GM21526 (cell line): ENCODE data around the gene S100A11.

Experiments used
- ATAC-seq: cut with Tn5 transposase; IDR thresholded peaks from one replicate; pipeline ENCODE4 v1.9.1; 2021; ENCODE audit warnings: moderate library complexity; ENCODE audit not compliant: unreplicated experiment, low FRiP score

Gene S100A11

DNA sequence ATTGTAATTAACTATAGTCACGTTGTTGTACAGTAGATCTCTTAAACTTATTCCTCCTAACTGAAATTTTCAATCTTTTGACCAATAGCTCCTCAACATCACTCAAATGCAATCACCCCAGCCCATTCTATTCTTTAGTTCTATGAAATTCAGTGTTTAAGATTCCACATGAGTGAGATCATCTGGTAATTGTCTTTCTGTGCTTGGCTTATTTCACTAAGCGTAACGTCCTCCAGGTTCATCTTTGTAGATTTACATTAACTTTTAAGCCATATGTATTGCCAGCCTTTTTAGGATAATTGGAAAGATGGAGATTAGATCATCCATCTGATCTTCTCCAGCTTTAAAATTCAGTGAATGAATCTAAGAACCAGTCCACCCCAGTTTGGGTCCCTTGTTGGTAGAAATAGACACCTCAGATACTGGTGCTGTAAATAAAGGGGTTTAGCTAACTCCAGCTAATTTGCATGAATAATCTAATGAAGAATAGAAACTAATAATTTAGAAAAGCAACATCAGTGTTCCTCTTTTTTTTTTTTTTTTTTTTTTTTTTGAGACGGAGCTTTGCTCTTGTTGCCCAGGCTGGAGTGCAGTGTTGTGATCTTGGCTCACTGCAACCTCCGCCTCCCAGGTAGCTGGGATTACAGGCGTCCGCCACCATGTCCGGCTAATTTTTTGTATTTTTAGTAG, 50.2 kb downstream of the S100A11 start:
- ATAC-seq = no peak

DNA sequence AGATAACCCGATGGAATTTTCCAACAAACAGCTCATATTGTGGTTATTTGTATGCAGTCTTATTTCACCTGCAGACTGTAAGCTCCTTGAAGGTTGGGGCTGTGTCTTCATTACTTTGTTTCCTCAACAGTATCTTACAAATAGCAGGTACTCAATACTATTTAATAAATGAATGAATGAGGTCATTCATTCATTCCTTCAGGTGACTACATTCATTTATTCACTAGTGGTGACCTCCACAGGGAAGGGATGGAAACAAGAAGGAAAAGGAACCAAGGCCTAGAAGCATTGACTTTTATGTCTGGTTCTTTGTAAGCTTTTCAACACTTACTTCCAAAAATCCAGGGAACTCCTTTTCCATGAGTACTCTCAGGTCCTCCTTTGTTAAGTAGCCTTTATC, 51.0 kb downstream of the S100A11 start:
- no peak for ATAC-seq

DNA sequence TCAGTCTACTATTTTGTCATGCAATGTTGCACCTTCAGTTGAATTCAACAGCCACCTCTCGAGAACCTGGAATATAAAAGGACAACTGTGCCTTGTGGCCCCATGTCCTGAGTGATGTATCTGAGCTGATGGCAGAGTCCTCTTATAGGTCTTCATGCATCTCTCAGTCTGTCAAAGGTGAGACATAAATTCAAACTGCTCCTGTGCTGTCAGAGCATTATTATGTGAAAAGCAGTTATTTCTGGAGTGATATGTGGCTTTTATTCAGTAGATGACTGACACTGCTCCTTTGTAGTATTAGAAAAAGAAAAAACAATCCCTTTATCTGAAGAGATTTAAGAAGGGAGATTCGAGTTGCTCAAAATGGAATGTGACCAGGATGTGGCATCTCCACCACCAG, 51.5 kb downstream of the S100A11 start:
- no peak for ATAC-seq

DNA sequence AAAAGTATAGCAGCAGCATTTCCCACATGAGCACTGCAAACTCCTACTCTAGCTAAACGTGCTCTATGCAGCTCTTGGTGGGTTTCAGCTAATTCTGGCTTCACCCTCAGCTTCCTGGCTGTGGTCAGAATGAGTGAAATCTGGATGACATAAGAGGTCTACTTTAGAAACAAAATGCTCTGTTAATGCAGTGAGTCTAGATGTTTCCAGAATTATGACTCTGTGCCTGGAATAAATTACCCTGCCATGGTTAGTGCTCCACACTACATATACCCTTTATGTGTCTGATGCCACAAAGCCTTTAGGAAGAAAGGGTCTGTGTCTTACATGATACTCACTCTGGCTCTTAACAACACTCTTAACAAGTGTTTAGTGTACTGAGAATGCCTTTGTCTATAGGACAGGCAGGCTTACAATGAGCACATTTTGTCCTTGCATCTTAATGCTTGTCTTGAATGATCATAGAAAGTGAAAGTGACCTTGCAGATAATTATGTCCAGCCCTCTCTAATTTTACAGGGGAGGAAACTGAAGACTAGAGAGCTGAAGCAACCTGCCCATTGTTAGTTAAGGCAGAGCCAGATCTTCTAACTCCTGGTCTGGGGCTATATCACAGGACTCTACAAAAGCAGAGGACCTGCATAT, 52.4 kb downstream of the S100A11 start:
- ATAC-seq = peak; percentile 65
